ENCODE data around the gene LZTR1. TPM values are rescaled to one million over a fixed set of nuclear protein-coding genes. Genes with fewer than 3 reads are reported as not detected.
"Not testable (repeated sequence)": the region's sequence is repeated elsewhere in the genome, so short reads cannot be mapped to it uniquely, and the experiment has no call there.

The LZTR1 gene
- total RNA-seq, 1 donor from 2014 or later, result 72.9 TPM

GRCh38 chr22:20964090-20964798 is 17.9 kb upstream of the LZTR1 start:
- DNase-seq (ENCODE audit: low spot score), result no peak
- no peak for ATAC-seq
- intact Hi-C loops (cut with DNase I), result no loop called here

- ATAC-seq, result no peak
- intact Hi-C loops (cut with DNase I), result no loop called here
- no peak for DNase-seq (ENCODE audit: low spot score)
These were observed 17.3 kb upstream of the LZTR1 start for GRCh38 chr22:20964799-20965103.

- no peak for ATAC-seq
- intact Hi-C loops (cut with DNase I), result no loop called here
- DNase-seq (ENCODE audit: low spot score), result no peak
These were observed 16.8 kb upstream of the LZTR1 start for GRCh38 chr22:20965104-20965887.

- DNase-seq (ENCODE audit: low spot score), result no peak
- intact Hi-C loops (cut with DNase I), result no loop called here
- no peak for ATAC-seq
These were observed 15.9 kb upstream of the LZTR1 start for GRCh38 chr22:20965888-20966855.

- DNase-seq (ENCODE audit: low spot score) (no peak), ATAC-seq (no peak)
- intact Hi-C loops (cut with DNase I), result no loop called here
These were observed 15.0 kb upstream of the LZTR1 start, which contains the start of gene AIFM3 for GRCh38 chr22:20966883-20967696. AIFM3 (plus strand) TSS chr22:20967255; CDS start chr22:20967945, 690 bp downstream.

GRCh38 chr22:20967697-20968211 is 14.3 kb upstream of the LZTR1 start:
- ATAC-seq (no peak), DNase-seq (ENCODE audit: low spot score) (no peak)
- intact Hi-C loops (cut with DNase I), result no loop called here

GRCh38 chr22:20968281-20968977 is 13.7 kb upstream of the LZTR1 start:
- intact Hi-C loops (cut with DNase I), result no loop called here
- ATAC-seq, result no peak
- no peak for DNase-seq (ENCODE audit: low spot score)

GRCh38 chr22:20970939-20971657 is 11.0 kb upstream of the LZTR1 start:
- intact Hi-C loops (cut with DNase I), result no loop called here
- ATAC-seq, result no peak
- no peak for DNase-seq (ENCODE audit: low spot score)

GRCh38 chr22:20972014-20972694 is 9.9 kb upstream of the LZTR1 start:
- intact Hi-C loops (cut with DNase I); ATAC-seq; DNase-seq (ENCODE audit: low spot score): not testable (repeated sequence)

GRCh38 chr22:20972933-20973577 is 9.0 kb upstream of the LZTR1 start:
- ATAC-seq (no peak), DNase-seq (ENCODE audit: low spot score) (no peak)
- intact Hi-C loops (cut with DNase I), result no loop called here

GRCh38 chr22:20973634-20974286 is 8.3 kb upstream of the LZTR1 start:
- DNase-seq (ENCODE audit: low spot score), result no peak
- intact Hi-C loops (cut with DNase I), result no loop called here

GRCh38 chr22:20974336-20974955 is 7.7 kb upstream of the LZTR1 start:
- DNase-seq (ENCODE audit: low spot score) (no peak), ATAC-seq (no peak)
- intact Hi-C loops (cut with DNase I), result no loop called here

More at GRCh38 chr22:20973634-20974286, 8.3 kb upstream of the LZTR1 start:
- ATAC-seq, result no peak

- ATAC-seq, result no peak
These were observed 6.4 kb upstream of the LZTR1 start for GRCh38 chr22:20975541-20976290.

GRCh38 chr22:20976291-20976877 is 5.7 kb upstream of the LZTR1 start:
- intact Hi-C loops (cut with DNase I), result no loop called here
- ATAC-seq, result no peak
- no peak for DNase-seq (ENCODE audit: low spot score)

More at GRCh38 chr22:20975541-20976290, 6.4 kb upstream of the LZTR1 start:
- DNase-seq (ENCODE audit: low spot score), result no peak
- intact Hi-C loops (cut with DNase I), result no loop called here
